Fibroblast of the aortic adventitia (primary cell): ENCODE data around the gene CWC22. TPM values are rescaled to one million over a fixed set of nuclear protein-coding genes. Genes with fewer than 3 reads are reported as not detected.

ENCODE experiments used
- DNase-seq: peaks from one replicate; pipeline ENCODE4 v3.0.0-alpha.2; 2010; ENCODE audit warnings: low read depth
- H3K4me3 ChIP-seq: 2 replicates; pipeline ENCODE4 v1.5.1; 2011; ENCODE audit warnings: low read depth, mild to moderate bottlenecking, control low read depth, low read length, moderate library complexity
- CTCF ChIP-seq: IDR thresholded peaks from 2 replicates; pipeline ENCODE4 v1.5.1; 2011; ENCODE audit warnings: mild to moderate bottlenecking, low read length, control low read depth, inconsistent platforms; ENCODE audit not compliant: insufficient read depth
- total RNA-seq: library from RNA; depleted of rRNA; stranded (reverse); fragments of >200 nt; gene quantifications from 2 replicates; pipeline ENCODE4 v1.2.3, GENCODE V29; 2012; ENCODE audit warnings: low replicate concordance

CWC22 gene
- total RNA-seq, 1 donor = 38.8 TPM

GRCh38 chr2:179927041-179927440 lies 80.1 kb downstream of the CWC22 start:
- TF ChIP-seq CTCF = no peak
- no peak overlapping the region for H3K4me3 ChIP-seq
- no peak for DNase-seq

GRCh38 chr2:179925713-179926112 lies 81.4 kb downstream of the CWC22 start:
- no peak for TF ChIP-seq CTCF
- no peak overlapping the region for H3K4me3 ChIP-seq
- no peak for DNase-seq

- TF ChIP-seq CTCF = no peak
- no peak overlapping the region for H3K4me3 ChIP-seq
- DNase-seq = peak; percentile 90
These were observed 89.8 kb downstream of the CWC22 start for GRCh38 chr2:179917272-179917671.

- TF ChIP-seq CTCF = no peak
These were observed 91.6 kb downstream of the CWC22 start for GRCh38 chr2:179915395-179915992.

GRCh38 chr2:179913809-179914208 lies 93.3 kb downstream of the CWC22 start:
- no peak for TF ChIP-seq CTCF
- no peak overlapping the region for H3K4me3 ChIP-seq
- DNase-seq = no peak

More at GRCh38 chr2:179915395-179915992, 91.6 kb downstream of the CWC22 start:
- no peak for DNase-seq
- H3K4me3 ChIP-seq = no peak overlapping the region

DNA sequence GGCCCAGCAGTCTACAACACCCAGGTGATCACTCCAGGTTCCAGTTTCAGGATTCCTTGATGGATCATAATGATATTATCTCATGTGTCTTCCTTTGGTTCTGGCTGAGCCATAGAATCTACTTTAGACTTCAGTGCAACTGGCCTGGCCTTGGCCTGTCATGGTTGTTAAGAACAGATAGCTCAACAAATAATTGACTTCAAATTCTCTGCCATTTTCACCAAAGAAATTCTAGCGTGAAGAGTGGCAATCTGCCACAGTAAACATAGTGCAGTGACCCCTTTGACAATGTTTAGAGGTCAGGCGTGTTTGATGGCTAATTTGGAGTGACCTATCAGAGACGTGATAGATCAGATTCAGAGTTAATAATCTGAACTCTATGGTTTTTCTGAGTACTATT lies 95.5 kb downstream of the CWC22 start:
- no peak for DNase-seq
- H3K4me3 ChIP-seq = no peak overlapping the region
- TF ChIP-seq CTCF = no peak

- DNase-seq = no peak
- TF ChIP-seq CTCF = no peak
- no peak overlapping the region for H3K4me3 ChIP-seq
These were observed 96.4 kb downstream of the CWC22 start for GRCh38 chr2:179910735-179911113.
